Activated CD8-positive, alpha-beta memory T cell treated with anti-CD3 and anti-CD28 coated beads, Interleukin-2, amount 50 U/mL, for 24 hours (primary cell): Measurements from ENCODE around the gene ABCB6.

Experiments
- DNase-seq: peaks from one replicate; pipeline ENCODE4 v3.0.0-alpha.2; 2020; ENCODE audit errors: extremely low read depth

ABCB6 gene

DNA sequence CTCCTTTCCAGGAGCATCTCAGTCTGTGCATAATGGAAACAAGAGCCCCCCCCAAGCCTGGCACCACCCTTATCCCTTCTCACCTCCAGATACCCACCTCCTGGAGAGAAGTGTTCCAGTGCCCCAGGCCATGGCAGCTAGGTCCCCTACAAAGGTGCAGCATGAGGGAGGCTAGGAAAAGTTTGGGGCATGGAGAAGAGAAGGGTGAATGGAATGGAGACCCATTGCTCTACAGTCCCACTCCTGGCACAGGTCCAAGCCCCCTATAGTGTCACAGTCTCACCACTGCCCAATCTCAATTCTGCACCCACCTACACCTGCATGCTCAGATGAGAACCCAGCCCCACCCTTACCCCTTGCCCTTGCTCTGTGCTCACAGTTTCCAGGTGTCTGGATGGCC is 49.8 kb downstream of the ABCB6 start:
- DNase-seq, result no peak

GRCh38 chr2:219168526-219168925 is 50.2 kb downstream of the ABCB6 start:
- DNase-seq, result no peak

DNA sequence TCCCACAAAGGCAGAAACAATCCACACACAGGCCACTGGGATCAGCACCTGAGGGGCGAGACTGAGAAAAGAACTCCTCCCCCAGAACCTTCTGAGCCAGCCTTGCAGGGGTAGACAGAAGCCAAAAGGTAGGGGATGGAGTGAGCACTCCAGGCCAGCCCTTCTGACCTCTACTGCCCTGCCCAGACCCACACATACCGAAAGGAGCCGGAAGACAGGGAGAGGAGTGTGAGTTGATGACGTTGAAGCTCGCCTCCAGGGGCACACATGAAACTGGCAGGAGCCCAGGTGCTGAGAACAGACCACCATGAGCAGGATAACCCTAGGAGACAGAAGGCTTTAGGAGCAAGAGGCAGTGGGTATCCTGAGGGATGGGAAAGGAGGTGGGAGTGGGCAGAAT is 50.8 kb downstream of the ABCB6 start:
- no peak for DNase-seq

DNA sequence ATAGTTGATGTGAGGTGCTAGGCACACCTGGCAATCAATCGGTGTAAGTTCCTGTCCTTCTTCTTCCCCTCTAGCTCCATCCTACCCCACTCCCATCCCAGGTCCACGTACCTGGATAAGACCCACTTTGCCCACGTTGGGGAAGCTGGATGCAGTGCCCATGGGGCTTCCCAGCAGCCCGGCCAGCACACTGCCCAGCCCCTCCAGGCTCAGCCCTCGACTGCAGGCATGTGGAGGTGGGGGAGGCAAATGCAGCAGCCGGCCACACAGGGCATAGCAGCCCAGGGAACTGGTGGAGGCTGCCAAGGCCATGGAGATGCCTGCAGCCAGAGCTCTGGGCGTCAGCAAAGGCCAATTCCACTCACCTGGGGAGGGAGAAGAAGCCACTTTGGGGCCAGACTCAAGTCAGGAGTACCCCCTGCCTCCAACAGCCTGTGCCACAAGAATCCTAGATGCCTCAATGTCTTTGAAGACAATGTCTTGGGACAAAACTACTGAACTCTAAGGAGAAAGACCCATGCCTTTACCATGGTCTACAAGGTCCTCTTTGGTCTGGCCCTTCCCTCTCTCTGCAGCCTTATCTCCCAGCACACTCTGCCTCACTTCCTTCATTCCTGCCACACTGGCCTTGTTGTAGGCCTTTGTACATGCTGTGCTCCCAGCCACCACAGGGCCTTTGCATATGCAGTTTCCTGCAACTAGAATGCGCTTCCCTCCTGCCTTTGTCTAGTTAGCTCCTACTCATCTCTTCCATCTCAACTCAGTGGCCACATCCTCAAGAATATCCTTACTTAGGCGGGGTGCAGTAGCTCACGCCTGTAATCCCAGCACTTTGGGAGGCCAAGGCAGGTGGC is 53.5 kb downstream of the ABCB6 start:
- DNase-seq, result no peak

GRCh38 chr2:219163156-219163555 is 55.6 kb downstream of the ABCB6 start:
- DNase-seq, result no peak

DNA sequence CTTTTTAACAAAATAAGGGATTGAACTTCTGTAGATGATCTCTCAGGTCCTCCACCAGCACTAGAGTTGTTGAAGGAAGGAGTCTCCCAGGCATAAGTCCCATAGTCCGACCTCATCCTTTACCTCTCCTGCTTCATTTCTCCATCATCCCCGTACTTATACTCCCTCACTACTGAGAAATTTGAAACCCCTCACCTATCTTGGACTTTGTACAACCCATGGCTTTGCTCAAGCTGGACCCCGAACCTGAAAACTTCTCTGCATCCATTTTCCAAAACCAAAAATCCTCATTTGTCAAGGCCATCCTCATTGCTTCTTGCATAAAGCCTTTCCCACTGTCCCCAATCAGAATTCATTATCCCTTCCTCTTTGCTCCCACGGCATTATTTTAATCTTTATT is 57.7 kb downstream of the ABCB6 start:
- DNase-seq, result no peak

DNA sequence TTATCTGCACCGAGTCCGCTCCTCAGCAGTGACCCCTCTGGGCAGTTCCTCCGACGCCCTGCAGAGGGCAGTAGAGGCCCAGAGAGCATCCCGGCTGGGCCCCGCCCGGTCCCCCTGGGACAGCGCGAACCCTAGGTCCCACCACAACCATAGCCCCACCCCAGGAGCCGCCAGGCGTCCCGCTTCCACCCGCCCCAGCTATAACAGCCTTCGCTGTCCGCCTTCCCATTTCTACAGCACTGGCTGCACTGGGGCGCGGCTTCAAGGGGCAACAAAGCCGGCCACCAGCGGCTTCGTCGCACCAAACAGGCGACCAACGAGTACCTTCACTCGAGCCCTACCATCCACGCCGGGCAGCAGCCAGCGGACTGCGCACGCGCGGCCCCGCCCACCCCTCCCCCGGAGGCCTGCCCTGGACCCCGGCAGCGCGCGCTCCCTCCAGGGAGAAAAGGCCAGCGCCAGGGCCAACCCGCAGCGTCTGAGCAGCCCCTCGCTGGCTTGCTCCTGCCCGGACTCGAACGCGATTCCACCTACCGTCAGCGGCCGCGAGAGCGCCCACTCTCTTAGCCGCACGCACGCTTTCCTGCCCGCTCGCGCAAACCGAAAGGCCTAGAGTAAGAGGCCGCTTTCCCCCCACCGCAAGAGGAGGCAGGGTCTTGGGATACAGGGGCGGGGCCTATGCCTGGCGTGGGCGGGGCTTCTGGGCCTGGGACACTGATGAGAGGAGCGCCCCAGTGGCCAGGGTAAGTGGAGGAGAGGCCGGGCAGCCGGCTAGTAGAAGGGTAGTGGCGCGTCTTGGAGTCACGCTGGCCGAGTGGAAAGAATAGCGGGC is 58.4 kb downstream of the ABCB6 start, which contains the start of gene NHEJ1:
Gene NHEJ1 (minus strand): TSS at position 630 of the 832 bp plus-strand sequence. CDS start 2,453 bp downstream, outside the sequence.
- DNase-seq, result peak; percentile 81
